Endothelial cell of umbilical vein (primary cell): ENCODE measurements around the gene ZCCHC4. TPM values are rescaled to one million over a fixed set of nuclear protein-coding genes. Genes with fewer than 3 reads are reported as not detected.

Source experiments
- BruUV-seq: library from RNA; stranded (reverse); fragments of 400-500 nt; replicated peaks from 2 replicates; lab custom pipeline; 2021; lab: Mats Ljungman, UMichigan
- CTCF ChIA-PET: fragments of 300-600, 350-600 bp; sonication (Branson Sonifier 250); formaldehyde crosslinking; loops from one replicate; lab custom pipeline; 2021; ENCODE audit warnings: antibody characterized with exemption, inconsistent platforms; lab: Charles Lee
- POLR2A ChIA-PET: fragments of 300-600, 350-600 bp; sonication (Branson Sonifier 250); formaldehyde crosslinking; loops from one replicate; lab custom pipeline; 2021; ENCODE audit warnings: antibody characterized with exemption, inconsistent platforms; lab: Charles Lee
- DNase-seq: peaks from one replicate; pipeline ENCODE4 v3.0.0-alpha.2; 2011; ENCODE audit warnings: low read depth, low spot score
- FAIRE-seq: peaks from 2 replicates; lab custom pipeline; 2011; peaks lifted over from hg19 to GRCh38; lab: Jason Lieb, UNC
- H2AFZ ChIP-seq: 2 replicates; pipeline ENCODE4 v1.6.0; 2012; ENCODE audit warnings: low read depth, low read length, control low read depth, inconsistent platforms
- H3K27ac ChIP-seq: 2 replicates; pipeline ENCODE4 v1.5.1; 2011; ENCODE audit warnings: low read depth, mild to moderate bottlenecking, control low read depth, low read length, moderate library complexity; ENCODE audit not compliant: insufficient read depth
- H3K27me3 ChIP-seq, 2 experiments: 2 replicates each; pipeline versions ENCODE4 v1.6.0 to v1.6.1; 2011; ENCODE audit warnings: low read length in 2 of 2, mixed read lengths in 1 of 2; ENCODE audit not compliant: control insufficient read depth in 2 of 2, insufficient read depth in 2 of 2
- H3K36me3 ChIP-seq, 2 experiments: 2 replicates in 1 of 2; 3 replicates in 1 of 2; pipeline ENCODE4 v1.5.1; 2011; ENCODE audit warnings: low read length in 2 of 2, mild to moderate bottlenecking in 1 of 2, moderate library complexity in 1 of 2; ENCODE audit not compliant: control insufficient read depth in 2 of 2, insufficient read depth in 2 of 2; ENCODE audit errors: extremely low read depth in 1 of 2
- H3K4me1 ChIP-seq: 3 replicates; pipeline ENCODE4 v1.5.1; 2011; ENCODE audit warnings: mild to moderate bottlenecking, low read length; ENCODE audit not compliant: control insufficient read depth, insufficient read depth; ENCODE audit errors: extremely low read depth
- H3K4me2 ChIP-seq: 2 replicates; pipeline ENCODE4 v1.6.1; 2011; ENCODE audit warnings: low read length, control low read depth, mixed read lengths; ENCODE audit not compliant: insufficient read depth
- H3K4me3 ChIP-seq, 3 experiments: fragments of 200-600 bp in 1 of 3; sonication (generic), shearing (Covaris generic) in 1 of 3; replicated peaks in 1 of 3; 2 replicates each; pipeline ENCODE4 v1.5.1; 2011 to 2016; ENCODE audit warnings: control low read depth in 3 of 3, low read length in 3 of 3, mild to moderate bottlenecking in 2 of 3, inconsistent platforms in 1 of 3, low read depth in 1 of 3, moderate library complexity in 1 of 3; ENCODE audit not compliant: insufficient read depth in 1 of 3
- H3K79me2 ChIP-seq: 2 replicates; pipeline ENCODE4 v1.6.0; 2012; ENCODE audit warnings: low read length, inconsistent platforms; ENCODE audit not compliant: control insufficient read depth, insufficient read depth
- H3K9ac ChIP-seq: replicated peaks from 2 replicates; pipeline ENCODE3; 2011; ENCODE audit warnings: low read length, control low read depth; ENCODE audit not compliant: insufficient read depth; ENCODE audit errors: extremely low read depth
- H3K9me1 ChIP-seq: replicated peaks from 3 replicates; pipeline ENCODE4 v1.6.0; 2011; ENCODE audit warnings: mild to moderate bottlenecking, low read length; ENCODE audit not compliant: control insufficient read depth, insufficient read depth; ENCODE audit errors: extremely low read depth
- H3K9me3 ChIP-seq: replicated peaks from 2 replicates; pipeline ENCODE4 v1.5.1; 2012; ENCODE audit warnings: low read length, inconsistent platforms; ENCODE audit not compliant: control insufficient read depth, insufficient read depth
- H4K20me1 ChIP-seq: replicated peaks from 2 replicates; pipeline ENCODE3; 2011; ENCODE audit warnings: mild to moderate bottlenecking, low read length; ENCODE audit not compliant: control insufficient read depth, insufficient read depth; ENCODE audit errors: extremely low read depth
- CTCF ChIP-seq, 2 donors: IDR thresholded peaks; 1 replicate in 1 of 2; 2 replicates in 1 of 2; pipeline ENCODE4 v1.5.1; 2011; ENCODE audit warnings: low read length in 2 of 2, mild to moderate bottlenecking in 2 of 2, moderate library complexity in 2 of 2, control low read depth in 1 of 2, inconsistent platforms in 1 of 2, low read depth in 1 of 2; ENCODE audit not compliant: insufficient read depth in 1 of 2; ENCODE audit errors: extremely low read depth in 1 of 2
- EZH2 ChIP-seq: IDR thresholded peaks from 2 replicates; pipeline ENCODE4 v1.6.1; 2012; ENCODE audit warnings: borderline replicate concordance, low read depth, mild to moderate bottlenecking, moderate library complexity, low read length, inconsistent platforms; ENCODE audit not compliant: severe bottlenecking
- FOS ChIP-seq: IDR thresholded peaks from 2 replicates; pipeline ENCODE4 v1.6.1; 2011; ENCODE audit warnings: mild to moderate bottlenecking, low read length, moderate library complexity, borderline replicate concordance; ENCODE audit not compliant: insufficient read depth
- GATA2 ChIP-seq: IDR thresholded peaks from 2 replicates; pipeline ENCODE4 v1.7.0; 2011; ENCODE audit warnings: low read depth, mild to moderate bottlenecking, moderate library complexity, mixed read lengths, low read length; ENCODE audit not compliant: insufficient read length, insufficient read depth
- JUN ChIP-seq: IDR thresholded peaks from 2 replicates; pipeline ENCODE4 v1.6.1; 2011; ENCODE audit warnings: borderline replicate concordance, low read depth; ENCODE audit not compliant: insufficient read length, insufficient read depth
- MAX ChIP-seq: IDR thresholded peaks from 2 replicates; pipeline ENCODE4 v1.6.1; 2011; ENCODE audit not compliant: insufficient read depth, insufficient read length
- MYC ChIP-seq: IDR thresholded peaks from one replicate; pipeline ENCODE4 v1.6.1; 2011; ENCODE audit warnings: mild to moderate bottlenecking, low read depth, low read length
- POLR2A ChIP-seq: IDR thresholded peaks from 2 replicates; pipeline ENCODE4 v1.6.1; 2012; ENCODE audit warnings: low read depth, mild to moderate bottlenecking, control low read depth, low read length
- POLR2AphosphoS5 ChIP-seq: IDR thresholded peaks from 2 replicates; pipeline ENCODE4 v1.6.1; 2012; ENCODE audit warnings: low read depth, mild to moderate bottlenecking, control low read depth, low read length, moderate library complexity; ENCODE audit not compliant: insufficient read depth
- dilution Hi-C: fragments of 300-500 bp; cut with MboI; formaldehyde crosslinking; loops from one replicate; pipeline ENCODE4 v1.15.0; 2019; ENCODE audit warnings: low sequenced_read_pairs; ENCODE audit not compliant: extremely low pct_ligation_motif_present
- intact Hi-C: fragments of 100-400 bp; cut with micrococcal nuclease; formaldehyde crosslinking; loops from one replicate; pipeline ENCODE4 v1.10.0; 2022
- polyA plus RNA-seq, 4 experiments: library from polyadenylated mRNA; depleted of rRNA in 3 of 4; stranded (reverse) in 3 of 4; unstranded in 1 of 4; fragments of >200 nt; gene quantifications; 2 replicates each; pipeline versions ENCODE4 v1.2.1 to v1.2.3, GENCODE V29; 2011 to 2012; ENCODE audit warnings: missing spikeins in 1 of 4
- total RNA-seq: library from RNA; stranded (reverse); gene quantifications from 2 replicates; pipeline ENCODE4 v1.2.3, GENCODE V29; 2021

The ZCCHC4 gene
- total and polyA plus RNA-seq, 2 donors (not counting 3 experiments of a cell fraction or from before 2014, with no cell fraction given), result 6.6 to 10.9 TPM

GRCh38 chr4:25346913-25347312 is 34.3 kb downstream of the ZCCHC4 start:
- H3K4me2 ChIP-seq, result no peak overlapping the region

More at GRCh38 chr4:25346913-25347312, 34.3 kb downstream of the ZCCHC4 start:
- Histone ChIP-seq H3K4me3 (no peak overlapping the region), H3K79me2 (no peaks in the 10 kb centered on the region), H4K20me1 (no peaks in the 10 kb centered on the region), H3K27ac (no peak overlapping the region), H3K4me1 (peaks cover 4% of the 10 kb centered on the region), H3K27me3 (no peaks in the 10 kb centered on the region), H3K9me1 (no peaks in the 10 kb centered on the region), H3K9me3 (no peaks in the 10 kb centered on the region), H3K36me3 (no peaks in the 10 kb centered on the region), H3K9ac (no peak overlapping the region), H2AFZ (no peak overlapping the region)
- CTCF ChIA-PET, result interaction anchor here (0.9 to 1.2 kb wide), 2 partner anchors 20 to 35 kb away, joined by 3 read pairs; partner anchors contain the start of gene ZCCHC4
- POLR2A ChIA-PET, result no interaction called here
- no peak for FAIRE-seq
- dilution Hi-C loops (no loop called here), intact Hi-C loops (no loop called here)
- no peak for DNase-seq
- no TSS peak for BruUV-seq
- no peak for TF ChIP-seq FOS
- no peak for TF ChIP-seq GATA2
- TF ChIP-seq EZH2, result no peak
- TF ChIP-seq POLR2A, result no peak
- no peak for TF ChIP-seq POLR2AphosphoS5
- TF ChIP-seq CTCF (IDR thresholded peaks at IDR 0.05; ENCODE audit: extremely low read depth in 1 of 2, insufficient read depth in 1 of 2, low read depth in 1 of 2, low read length in 2 of 2), result no peak
- no peak for TF ChIP-seq MYC
- TF ChIP-seq MAX, result no peak
- no peak for TF ChIP-seq JUN
